CD14-positive monocyte (primary cell): Measurements from ENCODE around the gene DIRAS1. TPM values are rescaled to one million over a fixed set of nuclear protein-coding genes. Genes with fewer than 3 reads are reported as not detected.

ENCODE experiments used
- DNase-seq, 3 donors: peaks; one replicate each; pipeline ENCODE4 v3.0.0-alpha.2; 2011 to 2022
- H2AFZ ChIP-seq: 2 replicates; pipeline ENCODE4 v1.6.0; 2012; ENCODE audit warnings: mild to moderate bottlenecking, low read depth, low read length, inconsistent platforms; ENCODE audit not compliant: insufficient read depth, poor library complexity, severe bottlenecking
- H3K27ac ChIP-seq, 2 donors: 1 replicate in 1 of 2; 2 replicates in 1 of 2; pipeline ENCODE4 v1.5.1; 2012 to 2013; ENCODE audit warnings: low read length in 2 of 2, control low read depth in 1 of 2, inconsistent platforms in 1 of 2, low read depth in 1 of 2, mild to moderate bottlenecking in 1 of 2
- H3K27me3 ChIP-seq, 2 donors: one replicate each; pipeline versions ENCODE4 v1.6.0 to v1.6.1; 2011 to 2013; ENCODE audit warnings: low read length in 2 of 2; ENCODE audit not compliant: control insufficient read depth in 2 of 2, insufficient read depth in 2 of 2
- H3K36me3 ChIP-seq, 2 donors: replicated peaks in 1 of 2; 1 replicate in 1 of 2; 2 replicates in 1 of 2; pipeline versions ENCODE4 v1.5.1 to v1.6.1; 2012 to 2013; ENCODE audit warnings: low read length in 2 of 2, control low read depth in 1 of 2, inconsistent platforms in 1 of 2, mild to moderate bottlenecking in 1 of 2; ENCODE audit not compliant: insufficient read depth in 2 of 2, control insufficient read depth in 1 of 2
- H3K4me1 ChIP-seq, 2 donors: 1 replicate in 1 of 2; 2 replicates in 1 of 2; pipeline versions ENCODE4 v1.5.1 to v1.6.1; 2012 to 2013; ENCODE audit warnings: low read length in 2 of 2, control low read depth in 1 of 2, inconsistent platforms in 1 of 2, mild to moderate bottlenecking in 1 of 2, moderate library complexity in 1 of 2; ENCODE audit not compliant: insufficient read depth in 2 of 2, control insufficient read depth in 1 of 2
- H3K4me2 ChIP-seq: replicated peaks from 2 replicates; pipeline ENCODE3; 2012; ENCODE audit warnings: low read length, moderate library complexity, mild to moderate bottlenecking; ENCODE audit not compliant: poor library complexity, severe bottlenecking; ENCODE audit errors: extremely low read depth
- H3K4me3 ChIP-seq, 3 experiments: fragments of 200-600 bp in 1 of 3; sonication (generic) in 1 of 3; replicated peaks in 1 of 3; 1 replicate in 2 of 3; 2 replicates in 1 of 3; pipeline ENCODE4 v1.5.1; 2011 to 2013; ENCODE audit warnings: low read length in 3 of 3, mild to moderate bottlenecking in 3 of 3, control low read depth in 2 of 3, low read depth in 2 of 3, inconsistent platforms in 1 of 3, moderate library complexity in 1 of 3
- H3K79me2 ChIP-seq: 2 replicates; pipeline ENCODE4 v1.6.0; 2012; ENCODE audit warnings: mild to moderate bottlenecking, control low read depth, inconsistent platforms, low read length, moderate library complexity; ENCODE audit not compliant: insufficient read depth
- H3K9ac ChIP-seq: 2 replicates; pipeline ENCODE4 v1.6.0; 2017; ENCODE audit warnings: low read length, mild to moderate bottlenecking; ENCODE audit not compliant: insufficient read depth, poor library complexity, severe bottlenecking
- H3K9me3 ChIP-seq, 2 donors: replicated peaks in 1 of 2; 1 replicate in 1 of 2; 2 replicates in 1 of 2; pipeline versions ENCODE4 v1.5.1 to v1.6.1; 2012 to 2013; ENCODE audit warnings: low read length in 2 of 2, control low read depth in 1 of 2; ENCODE audit not compliant: control insufficient read depth in 1 of 2, insufficient read depth in 1 of 2
- H4K20me1 ChIP-seq: 2 replicates; pipeline ENCODE4 v1.6.0; 2012; ENCODE audit warnings: mild to moderate bottlenecking, low read length, control low read depth, moderate library complexity; ENCODE audit not compliant: insufficient read depth
- H3K27ac Mint-ChIP-seq, 7 donors: one replicate each; pipeline ENCODE4 v1.8.0; 2020; ENCODE audit warnings: mild to moderate bottlenecking in 7 of 7, mixed read lengths in 7 of 7, moderate library complexity in 6 of 7, inconsistent platforms in 2 of 7
- H3K27me3 Mint-ChIP-seq, 3 donors: one replicate each; pipeline ENCODE4 v1.8.0; 2021 to 2022; ENCODE audit warnings: low read depth in 3 of 3, mild to moderate bottlenecking in 3 of 3, mixed read lengths in 3 of 3, moderate library complexity in 3 of 3, inconsistent platforms in 1 of 3
- H3K36me3 Mint-ChIP-seq, 2 donors: one replicate each; pipeline ENCODE4 v1.8.0; 2020; ENCODE audit warnings: mixed read lengths in 2 of 2, inconsistent platforms in 1 of 2, mild to moderate bottlenecking in 1 of 2
- H3K4me1 Mint-ChIP-seq: one replicate; pipeline ENCODE4 v1.8.0; 2020; ENCODE audit warnings: mild to moderate bottlenecking, mixed read lengths
- H3K4me3 Mint-ChIP-seq, 2 donors: one replicate each; pipeline ENCODE4 v1.8.0; 2020; ENCODE audit warnings: mild to moderate bottlenecking in 2 of 2, mixed read lengths in 2 of 2, moderate library complexity in 1 of 2
- H3K9me3 Mint-ChIP-seq, 7 donors: one replicate each; pipeline ENCODE4 v1.8.0; 2020 to 2022; ENCODE audit warnings: mixed read lengths in 7 of 7, mild to moderate bottlenecking in 6 of 7, moderate library complexity in 6 of 7, inconsistent platforms in 2 of 7
- CTCF ChIP-seq: fragments of 200-600 bp; IDR thresholded peaks from one replicate; pipeline ENCODE4 v1.8.0; 2022; ENCODE audit warnings: antibody characterized with exemption, mild to moderate bottlenecking
- WGBS: methylation state at CpG from one replicate; pipeline ENCODE4 v1.1.5; 2013; ENCODE audit warnings: missing lambda C conversion rate; ENCODE audit not compliant: insufficient coverage; 5-methylcytosine and 5-hydroxymethylcytosine counted together
- intact Hi-C, 2 donors: fragments of 100-400 bp; cut with micrococcal nuclease; formaldehyde crosslinking; loops; one replicate each; pipeline versions ENCODE4 v1.15.0 to v1.15.1; 2023
- polyA plus RNA-seq, 3 donors: library from polyadenylated mRNA; depleted of rRNA in 1 of 3; unstranded in 2 of 3; stranded (reverse) in 1 of 3; fragments of 300-500 nt in 2 of 3; fragments of >200 nt in 1 of 3; fragmentation: Illumina TruSeq in 2 of 3; gene quantifications; 1 replicate in 2 of 3; 2 replicates in 1 of 3; pipeline ENCODE4 v1.2.3, GENCODE V29; 2012 to 2021

DIRAS1 gene
- polyA plus RNA-seq, 3 donors: 0.04 TPM; not detected in 2

DNA sequence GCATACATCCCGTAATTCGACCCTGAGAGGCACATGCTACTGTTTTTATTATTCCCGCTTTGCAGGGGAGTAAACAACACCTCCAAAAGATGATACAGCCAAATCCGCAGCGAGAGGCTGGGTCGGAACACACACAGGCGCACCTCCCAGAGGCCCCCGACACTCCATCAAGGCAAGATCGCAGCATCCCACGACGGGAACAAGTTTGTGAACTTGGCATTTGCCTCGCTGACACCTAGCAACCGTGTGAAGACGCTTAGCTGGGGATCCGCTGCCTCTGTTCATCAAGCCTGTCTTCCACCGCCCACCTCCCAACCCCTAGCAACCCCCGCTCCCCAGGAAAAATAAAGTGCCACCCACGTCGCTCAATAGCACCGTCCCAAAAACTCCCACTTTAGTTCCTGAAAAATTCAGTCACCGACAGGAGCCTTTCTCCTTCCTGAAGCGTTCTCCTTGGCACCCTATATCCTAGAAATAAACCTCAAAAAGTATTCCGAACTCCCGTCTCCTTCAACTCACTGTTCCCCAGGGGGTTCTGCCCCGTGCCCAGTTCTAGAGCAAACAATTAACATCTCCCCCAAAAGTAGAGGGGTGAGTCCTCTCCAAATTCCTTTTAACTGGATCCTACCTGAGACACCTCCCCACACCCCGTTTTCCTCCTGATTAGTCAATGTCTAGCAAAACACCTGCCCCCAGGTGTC lies 20.4 kb downstream of the DIRAS1 start:
- no peak overlapping the region for H3K4me3 Mint-ChIP-seq
- no peak overlapping the region for H2AFZ ChIP-seq
- no peak for TF ChIP-seq CTCF
- no peak overlapping the region for H3K9ac ChIP-seq
- H3K9me3 ChIP-seq: no peaks in the 10 kb centered on the region
- peaks cover 3 to 7% (median 6%) of the 10 kb centered on the region in 3 donors for H3K27me3 Mint-ChIP-seq
- no peak overlapping the region for H3K4me3 ChIP-seq
- 89% methylated on average over 26 of the region's 26 CpGs for WGBS
- no peaks in the 10 kb centered on the region for H3K36me3 ChIP-seq
- intact Hi-C loops: no loop called here
- H3K27me3 ChIP-seq: no peaks in the 10 kb centered on the region
- no peaks in the 10 kb centered on the region for H3K9me3 Mint-ChIP-seq
- H3K27ac Mint-ChIP-seq: no peak overlapping the region
- no peaks in the 10 kb centered on the region for H4K20me1 ChIP-seq
- no peaks in the 10 kb centered on the region for H3K36me3 Mint-ChIP-seq
- no peak overlapping the region for H3K4me2 ChIP-seq
- no peak overlapping the region for H3K27ac ChIP-seq
- peaks cover 32% of the 10 kb centered on the region for H3K4me1 Mint-ChIP-seq
- H3K79me2 ChIP-seq: peaks cover 7% of the 10 kb centered on the region
- DNase-seq: peak in 1 of 3 donors; percentile 1
- peaks cover 10 to 12% of the 10 kb centered on the region in 2 donors for H3K4me1 ChIP-seq

GRCh38 chr19:2699413-2700140 lies 21.6 kb downstream of the DIRAS1 start:
- 89% methylated on average over 9 of the region's 15 CpGs for WGBS
- DNase-seq: peak in 1 of 3 donors; percentile 0
- H3K4me3 Mint-ChIP-seq: no peak overlapping the region
- no peaks in the 10 kb centered on the region for H3K36me3 Mint-ChIP-seq
- Histone ChIP-seq H3K27ac (no peak overlapping the region), H3K36me3 (no peaks in the 10 kb centered on the region), H3K4me1 (peaks cover 22 to 23% of the 10 kb centered on the region in 2 donors), H3K27me3 (no peaks in the 10 kb centered on the region), H3K9ac (no peak overlapping the region), H4K20me1 (no peaks in the 10 kb centered on the region), H3K9me3 (no peaks in the 10 kb centered on the region), H2AFZ (no peak overlapping the region), H3K4me3 (no peak overlapping the region), H3K4me2 (no peak overlapping the region), H3K79me2 (peaks cover 9% of the 10 kb centered on the region)
- H3K27ac Mint-ChIP-seq: peak overlapping the region in 1 of 7 donors; percentile 30
- H3K9me3 Mint-ChIP-seq: no peaks in the 10 kb centered on the region
- peaks cover 0 to 6% (median 5%) of the 10 kb centered on the region in 3 donors for H3K27me3 Mint-ChIP-seq
- H3K4me1 Mint-ChIP-seq: peaks cover 45% of the 10 kb centered on the region
- no peak for TF ChIP-seq CTCF
- intact Hi-C loops: loop anchor here in 1 of 2 donors (5.0 kb wide), 1 partner anchor 37 kb away; no protein-coding TSS in a partner anchor
